Sigmoid colon (tissue), 4 donors: Measurements from ENCODE around the gene P2RY12.

Source experiments
- POLR2AphosphoS5 ChIP-seq, 4 donors: sonication (generic); formaldehyde crosslinking; IDR thresholded peaks; one replicate each; pipeline ENCODE4 v1.6.1; 2017; ENCODE audit warnings: antibody characterized with exemption in 4 of 4
- TF ChIP-seq, protein P1 (sequence below), 4 experiments: fragments of 450-650 bp in 3 of 4; fragments of 200-600 bp in 1 of 4; IDR thresholded peaks; one replicate each; pipeline ENCODE4 v1.5.1; 2016 to 2019; ENCODE audit warnings: antibody characterized with exemption in 4 of 4, mild to moderate bottlenecking in 3 of 4, moderate library complexity in 2 of 4

DNA sequence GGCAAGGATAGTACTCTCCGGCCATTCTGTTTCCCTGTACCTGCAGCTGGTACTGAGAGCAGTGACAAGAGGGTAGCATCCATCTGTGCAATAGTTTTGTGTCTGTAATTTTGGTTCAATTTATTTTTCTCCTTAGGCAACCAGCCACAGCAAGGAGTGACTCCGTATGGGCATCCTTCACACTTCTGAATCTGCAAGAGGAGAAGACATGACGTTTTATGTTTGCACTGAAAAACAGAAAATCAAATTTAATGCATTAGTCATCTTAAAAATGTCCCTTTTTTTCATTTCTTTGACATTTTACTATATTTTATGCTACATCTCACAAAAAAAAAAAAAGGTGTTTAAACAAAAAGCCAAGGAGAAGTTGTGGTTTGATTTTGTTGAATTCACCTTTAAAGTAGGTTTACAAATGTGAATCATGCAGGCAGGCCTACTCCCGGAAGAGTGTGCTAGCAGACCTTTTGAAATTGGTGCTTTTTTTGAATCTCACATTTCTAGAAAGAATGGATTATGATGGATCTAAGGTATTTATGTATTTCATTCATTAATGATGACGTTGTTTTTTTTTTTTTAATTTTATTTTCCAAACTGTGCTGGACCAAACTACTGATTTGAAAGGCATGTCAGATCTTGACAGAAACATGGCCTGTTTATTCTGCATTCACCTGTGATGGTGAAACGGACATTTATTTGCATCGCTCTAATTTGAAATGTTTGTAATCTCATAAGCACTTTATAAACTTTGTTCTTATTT lies 48.2 kb upstream of the P2RY12 start:
- no peak for TF ChIP-seq POLR2AphosphoS5 (IDR thresholded peaks at IDR 0.05)
- TF ChIP-seq, protein P1, sequence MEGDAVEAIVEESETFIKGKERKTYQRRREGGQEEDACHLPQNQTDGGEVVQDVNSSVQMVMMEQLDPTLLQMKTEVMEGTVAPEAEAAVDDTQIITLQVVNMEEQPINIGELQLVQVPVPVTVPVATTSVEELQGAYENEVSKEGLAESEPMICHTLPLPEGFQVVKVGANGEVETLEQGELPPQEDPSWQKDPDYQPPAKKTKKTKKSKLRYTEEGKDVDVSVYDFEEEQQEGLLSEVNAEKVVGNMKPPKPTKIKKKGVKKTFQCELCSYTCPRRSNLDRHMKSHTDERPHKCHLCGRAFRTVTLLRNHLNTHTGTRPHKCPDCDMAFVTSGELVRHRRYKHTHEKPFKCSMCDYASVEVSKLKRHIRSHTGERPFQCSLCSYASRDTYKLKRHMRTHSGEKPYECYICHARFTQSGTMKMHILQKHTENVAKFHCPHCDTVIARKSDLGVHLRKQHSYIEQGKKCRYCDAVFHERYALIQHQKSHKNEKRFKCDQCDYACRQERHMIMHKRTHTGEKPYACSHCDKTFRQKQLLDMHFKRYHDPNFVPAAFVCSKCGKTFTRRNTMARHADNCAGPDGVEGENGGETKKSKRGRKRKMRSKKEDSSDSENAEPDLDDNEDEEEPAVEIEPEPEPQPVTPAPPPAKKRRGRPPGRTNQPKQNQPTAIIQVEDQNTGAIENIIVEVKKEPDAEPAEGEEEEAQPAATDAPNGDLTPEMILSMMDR (IDR thresholded peaks at IDR 0.05): no peak
